Prostate gland (tissue), 2 donors: ENCODE results near the gene TRIM28.

Experiments
- POLR2AphosphoS5 ChIP-seq: sonication (generic); formaldehyde crosslinking; IDR thresholded peaks from one replicate; pipeline ENCODE4 v1.6.1; 2017; ENCODE audit warnings: antibody characterized with exemption
- TF ChIP-seq, protein P1 (sequence below), 4 experiments: fragments of 200-600 bp in 2 of 4; fragments of 450-650 bp in 2 of 4; sonication (generic) in 2 of 4; IDR thresholded peaks; 1 replicate in 3 of 4; 2 replicates in 1 of 4; pipeline ENCODE4 v1.5.1; 2016 to 2019; ENCODE audit warnings: antibody characterized with exemption in 4 of 4, mild to moderate bottlenecking in 2 of 4, moderate library complexity in 2 of 4

GRCh38 chr19:58563823-58564222 lies 20.0 kb downstream of the TRIM28 start:
- TF ChIP-seq, protein P1, sequence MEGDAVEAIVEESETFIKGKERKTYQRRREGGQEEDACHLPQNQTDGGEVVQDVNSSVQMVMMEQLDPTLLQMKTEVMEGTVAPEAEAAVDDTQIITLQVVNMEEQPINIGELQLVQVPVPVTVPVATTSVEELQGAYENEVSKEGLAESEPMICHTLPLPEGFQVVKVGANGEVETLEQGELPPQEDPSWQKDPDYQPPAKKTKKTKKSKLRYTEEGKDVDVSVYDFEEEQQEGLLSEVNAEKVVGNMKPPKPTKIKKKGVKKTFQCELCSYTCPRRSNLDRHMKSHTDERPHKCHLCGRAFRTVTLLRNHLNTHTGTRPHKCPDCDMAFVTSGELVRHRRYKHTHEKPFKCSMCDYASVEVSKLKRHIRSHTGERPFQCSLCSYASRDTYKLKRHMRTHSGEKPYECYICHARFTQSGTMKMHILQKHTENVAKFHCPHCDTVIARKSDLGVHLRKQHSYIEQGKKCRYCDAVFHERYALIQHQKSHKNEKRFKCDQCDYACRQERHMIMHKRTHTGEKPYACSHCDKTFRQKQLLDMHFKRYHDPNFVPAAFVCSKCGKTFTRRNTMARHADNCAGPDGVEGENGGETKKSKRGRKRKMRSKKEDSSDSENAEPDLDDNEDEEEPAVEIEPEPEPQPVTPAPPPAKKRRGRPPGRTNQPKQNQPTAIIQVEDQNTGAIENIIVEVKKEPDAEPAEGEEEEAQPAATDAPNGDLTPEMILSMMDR (IDR thresholded peaks at IDR 0.05), result no peak
- no peak for TF ChIP-seq POLR2AphosphoS5
